HG02763 (cell line): ENCODE data around the gene DHRS12.
A peak's percentile ranks its signal among the peaks of the same experiment; 100 is the strongest.

Experiments
- ATAC-seq: cut with Tn5 transposase; IDR thresholded peaks from one replicate; pipeline ENCODE4 v1.9.1; 2021; ENCODE audit warnings: mild to moderate bottlenecking, moderate library complexity; ENCODE audit not compliant: unreplicated experiment

DHRS12 gene

DNA sequence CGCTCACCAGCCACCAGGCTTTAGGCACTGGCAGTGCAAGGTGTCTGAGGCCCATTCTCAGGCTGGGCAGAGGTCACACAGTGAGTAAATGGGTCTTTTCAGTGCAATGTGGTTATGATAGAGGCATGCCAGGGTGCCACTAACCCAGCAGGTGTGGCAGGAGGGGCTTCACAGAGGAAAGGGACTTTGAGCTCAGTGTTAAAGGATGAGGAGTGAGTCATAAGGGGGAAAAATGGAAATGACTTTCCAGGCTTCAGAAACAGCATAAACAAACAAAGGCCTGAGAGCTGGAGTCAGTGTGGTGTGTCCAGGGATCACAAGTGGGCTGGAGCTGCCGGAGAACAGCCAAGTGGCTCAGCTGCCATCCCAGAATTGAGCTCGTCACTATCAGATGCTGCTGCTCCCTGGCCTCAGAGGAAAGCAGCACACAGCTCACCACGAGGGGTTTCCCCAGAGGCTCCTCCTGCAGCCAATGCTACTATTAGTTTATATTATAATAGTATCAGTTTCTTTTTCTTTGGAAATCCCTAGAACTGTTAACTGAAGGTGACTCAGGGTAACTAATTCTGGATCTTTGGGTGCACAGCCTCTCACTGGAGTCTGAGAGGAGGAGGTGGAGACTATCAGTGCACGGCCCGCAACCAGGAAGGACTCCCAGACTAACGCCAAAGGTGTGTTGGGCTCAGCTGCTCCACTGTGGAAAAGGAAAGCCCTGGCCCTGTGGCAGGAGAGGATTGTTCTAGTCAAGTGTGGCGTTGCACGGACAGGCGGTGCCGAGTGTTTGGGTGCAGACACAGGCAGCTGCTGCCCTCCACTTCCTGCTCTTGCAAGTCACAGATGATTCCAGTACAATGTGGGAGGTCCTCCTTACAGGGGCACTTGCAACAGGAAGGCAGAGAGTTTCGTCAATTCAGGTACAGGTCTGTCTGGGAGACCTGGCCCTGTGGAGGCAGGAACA is 39.5 kb downstream of the DHRS12 start:
- ATAC-seq, result peak; percentile 77

DNA sequence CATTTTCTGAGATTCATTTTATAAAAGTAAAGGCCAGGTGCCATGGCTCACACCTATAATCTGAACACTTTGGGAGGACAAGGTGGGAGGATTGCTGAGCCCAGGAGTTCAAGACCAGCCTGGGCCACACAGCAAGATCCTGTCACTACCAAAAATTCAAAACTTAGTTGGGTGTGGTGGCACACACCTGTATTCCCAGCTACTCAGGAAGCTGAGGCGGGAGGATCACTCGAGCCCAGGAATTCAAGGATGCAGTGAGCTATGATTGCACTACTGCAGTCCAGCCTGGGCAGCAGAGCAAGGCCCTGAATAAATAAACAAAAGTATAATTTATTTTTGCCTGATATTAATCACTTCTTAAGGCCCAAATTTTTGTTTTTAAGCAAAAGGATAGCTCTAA is 40.5 kb downstream of the DHRS12 start:
- no peak for ATAC-seq

DNA sequence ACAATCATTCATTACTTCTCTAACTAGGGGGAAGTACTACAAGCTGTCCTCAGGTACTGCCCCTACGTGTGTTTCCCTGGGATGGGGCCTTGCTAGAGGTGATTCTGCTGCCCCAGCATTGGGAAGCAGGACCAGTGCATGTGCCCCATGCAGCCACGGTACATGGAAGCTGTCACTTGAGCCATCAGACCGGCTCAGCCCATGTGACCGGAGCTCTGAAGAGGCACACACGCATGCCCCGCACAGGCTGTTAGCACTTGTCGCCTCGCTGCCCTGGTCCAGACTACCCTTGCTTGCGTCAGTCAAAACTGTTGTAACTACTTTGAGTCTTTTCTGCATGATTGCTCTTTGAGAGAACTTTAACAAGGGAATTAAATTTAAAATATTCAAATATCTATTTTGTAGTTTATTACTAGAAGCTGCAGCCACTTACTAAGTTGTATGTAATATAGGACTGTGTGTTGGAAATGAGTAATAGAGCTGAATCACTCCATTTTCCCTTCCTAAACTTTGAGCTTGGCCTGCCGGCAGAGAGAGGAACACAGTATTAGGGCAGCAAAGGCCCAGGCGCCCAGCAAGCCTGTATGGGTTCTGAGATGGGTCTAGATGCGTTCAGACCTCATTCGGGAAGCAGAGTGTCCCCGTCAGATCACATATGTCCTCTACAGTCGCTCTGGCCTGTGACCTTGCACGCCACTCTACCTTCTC is 42.2 kb downstream of the DHRS12 start:
- ATAC-seq, result no peak

DNA sequence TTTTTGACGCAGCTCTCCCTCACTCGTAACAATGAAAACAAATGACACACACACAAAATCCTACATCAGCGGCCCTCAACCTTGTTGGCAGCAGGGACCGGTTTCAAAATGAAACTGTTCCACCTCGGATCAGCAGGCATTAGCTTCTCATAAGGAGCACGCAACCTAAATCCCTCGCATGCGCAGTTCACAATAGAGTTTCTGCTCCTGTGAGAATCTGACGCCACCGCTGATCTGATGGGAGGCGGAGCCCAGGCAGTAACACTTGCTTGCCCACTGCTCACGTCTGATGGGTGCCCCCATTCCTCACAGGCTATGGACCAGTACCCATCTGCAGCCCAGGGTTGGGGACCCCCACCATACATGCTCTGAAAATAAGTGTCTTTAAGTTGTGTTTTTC is 43.4 kb downstream of the DHRS12 start:
- ATAC-seq, result no peak

DNA sequence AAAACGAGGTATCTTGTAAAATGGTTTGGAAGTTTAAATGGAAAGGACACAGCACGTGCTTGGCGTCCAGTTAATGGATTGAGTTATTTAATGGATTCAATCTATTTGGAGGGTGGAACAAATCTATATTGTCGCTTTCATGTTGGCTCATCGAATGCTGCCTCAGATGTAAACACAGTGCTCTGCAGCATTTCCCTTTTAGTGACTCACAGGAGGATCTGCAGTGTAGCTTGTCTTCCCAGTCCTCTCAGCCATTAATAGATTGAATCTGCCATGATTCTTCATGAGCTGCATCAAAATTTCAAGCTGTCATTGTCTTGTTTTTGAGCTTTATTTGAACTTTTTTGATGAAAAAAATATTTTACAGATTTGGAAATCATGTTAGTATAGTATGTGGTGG is 44.7 kb downstream of the DHRS12 start:
- ATAC-seq, result no peak

DNA sequence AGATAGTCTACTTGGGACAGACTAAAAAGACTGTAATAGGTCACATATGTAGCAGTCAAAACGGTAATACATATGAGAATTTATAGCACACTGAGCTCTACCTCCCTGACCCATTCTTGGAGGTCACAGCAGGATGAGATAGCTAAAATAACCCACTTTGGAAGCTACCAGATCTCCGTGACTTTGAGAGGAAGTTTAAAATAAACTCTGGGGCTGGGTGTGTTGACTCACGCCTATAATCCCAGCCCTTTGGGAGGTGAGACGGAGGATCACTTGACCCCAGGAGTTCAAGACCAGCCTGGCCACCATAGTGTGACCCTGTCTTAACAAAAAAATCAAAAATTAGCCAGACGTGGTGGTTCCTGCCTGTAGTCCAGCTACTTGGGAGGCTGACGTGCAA is 45.3 kb downstream of the DHRS12 start:
- ATAC-seq, result no peak

DNA sequence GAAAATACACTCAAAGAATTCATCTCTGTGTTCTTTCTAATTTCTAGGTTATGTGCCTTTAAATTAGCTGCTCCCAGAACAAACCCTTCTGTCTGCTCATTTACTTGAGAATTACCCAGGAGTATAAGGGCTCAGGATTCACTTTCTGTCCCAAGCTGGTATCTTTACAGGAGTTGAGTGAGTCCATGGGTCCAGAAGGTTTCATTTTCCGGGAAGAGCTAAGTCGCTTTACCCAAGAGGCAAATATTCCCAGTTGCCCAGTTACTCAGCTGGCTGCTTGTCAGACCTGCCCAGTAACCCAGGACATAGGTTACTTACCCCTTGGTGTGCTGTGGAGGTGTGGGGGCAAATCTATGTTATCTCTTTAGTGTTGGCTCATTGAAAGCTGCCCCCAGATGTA is 47.3 kb downstream of the DHRS12 start:
- ATAC-seq, result no peak

DNA sequence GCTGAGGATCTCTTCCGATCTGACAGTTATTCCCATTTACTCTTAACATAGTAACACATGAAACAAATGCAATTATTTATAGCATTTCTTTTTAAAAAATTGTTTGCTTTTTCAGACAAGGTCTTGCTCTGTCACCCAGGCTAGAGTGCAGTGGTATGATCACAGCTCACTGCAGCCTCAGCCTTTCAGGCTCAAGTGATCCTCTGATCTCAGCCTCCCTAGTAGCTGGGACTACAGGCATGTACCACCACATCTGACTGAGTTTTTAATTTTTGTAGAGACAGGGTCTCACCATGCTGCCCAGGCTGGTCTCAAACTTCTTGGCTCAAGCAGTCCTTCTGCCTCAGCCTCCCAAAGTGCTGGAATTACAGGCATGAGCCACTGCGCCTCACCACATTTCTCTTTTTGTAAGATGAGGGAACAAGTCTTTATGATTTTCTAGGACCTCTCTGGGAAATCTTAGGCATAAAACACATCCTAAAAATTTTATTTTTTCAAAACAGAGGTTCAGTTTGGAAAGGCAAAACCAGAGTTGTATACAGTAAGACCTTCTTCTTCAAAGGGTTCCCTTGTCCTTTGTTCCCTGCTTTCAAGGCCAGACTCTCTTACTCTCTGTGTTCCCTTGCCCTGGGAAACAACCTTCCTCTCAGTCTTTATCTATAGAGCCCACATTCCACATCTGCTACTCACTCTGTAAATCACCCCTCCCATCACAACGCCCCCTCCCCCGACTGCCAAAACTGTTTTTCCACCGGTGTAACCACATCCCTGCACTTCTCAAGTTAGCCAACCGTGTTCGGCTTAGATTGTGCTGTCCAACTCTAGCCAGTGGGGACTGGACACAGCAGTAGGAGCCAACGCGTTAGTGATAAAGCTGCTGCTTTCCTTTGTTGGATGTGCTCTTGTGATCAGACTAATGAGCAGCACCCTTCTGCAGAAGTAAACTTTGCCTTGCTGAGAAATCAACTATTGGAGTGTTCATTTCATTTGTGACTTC is 56.2 kb downstream of the DHRS12 start:
- no peak for ATAC-seq

DNA sequence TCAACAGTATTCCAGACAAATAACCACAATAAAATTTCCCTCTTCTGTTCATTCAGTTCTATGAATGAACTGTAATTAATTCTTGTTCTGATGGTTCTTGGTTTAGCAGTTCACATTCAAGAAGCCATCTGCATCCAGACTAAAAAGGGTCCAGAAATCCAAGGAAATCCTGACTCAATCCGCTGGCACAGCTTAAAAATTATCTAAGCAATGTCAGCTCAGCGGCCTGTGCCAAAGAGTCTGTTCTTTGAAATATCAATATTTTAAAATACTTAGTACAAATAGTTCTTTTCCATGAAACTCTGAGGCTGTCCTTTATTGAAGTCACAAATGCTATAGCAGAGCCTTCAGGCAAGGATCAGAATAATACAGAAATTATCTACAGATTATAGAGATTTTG is 57.2 kb downstream of the DHRS12 start:
- no peak for ATAC-seq

DNA sequence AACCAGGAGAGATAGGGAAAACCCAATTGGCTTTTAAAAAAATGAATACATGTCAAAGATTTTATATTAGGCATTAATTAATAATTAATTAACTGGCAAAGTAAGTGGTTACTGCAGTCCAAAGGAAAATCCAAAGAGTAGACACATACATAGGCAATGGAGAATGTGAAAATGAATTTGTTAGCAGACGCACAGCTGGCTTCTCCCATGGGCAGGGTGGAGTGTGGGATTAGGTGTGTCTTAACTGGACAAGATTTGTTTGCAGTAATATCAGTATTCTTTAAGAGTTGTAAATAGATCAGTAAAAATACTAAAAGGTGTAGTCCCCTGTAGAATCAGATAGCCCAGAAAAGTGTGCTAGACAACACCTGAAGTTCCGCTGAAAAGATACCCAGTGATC is 58.7 kb downstream of the DHRS12 start:
- no peak for ATAC-seq

DNA sequence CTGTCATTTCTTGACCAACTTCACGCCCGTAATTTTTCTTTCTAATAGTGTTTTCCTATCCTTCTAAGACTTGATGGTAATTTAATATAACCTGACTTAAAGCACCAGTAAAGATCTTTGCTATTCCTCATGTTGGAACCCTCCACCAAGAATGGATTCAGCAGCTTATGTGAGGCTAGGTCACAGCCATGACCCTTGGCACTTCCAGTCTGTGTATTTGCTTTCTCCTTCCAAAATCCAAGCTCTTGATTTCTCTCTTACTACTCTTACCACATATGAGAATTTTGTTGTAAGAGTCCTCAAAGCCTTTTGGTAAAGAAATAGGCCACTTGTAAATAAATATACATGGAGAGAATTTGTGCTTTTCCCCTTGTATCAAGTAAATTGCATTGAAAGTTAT is 61.4 kb downstream of the DHRS12 start:
- ATAC-seq, result no peak

DNA sequence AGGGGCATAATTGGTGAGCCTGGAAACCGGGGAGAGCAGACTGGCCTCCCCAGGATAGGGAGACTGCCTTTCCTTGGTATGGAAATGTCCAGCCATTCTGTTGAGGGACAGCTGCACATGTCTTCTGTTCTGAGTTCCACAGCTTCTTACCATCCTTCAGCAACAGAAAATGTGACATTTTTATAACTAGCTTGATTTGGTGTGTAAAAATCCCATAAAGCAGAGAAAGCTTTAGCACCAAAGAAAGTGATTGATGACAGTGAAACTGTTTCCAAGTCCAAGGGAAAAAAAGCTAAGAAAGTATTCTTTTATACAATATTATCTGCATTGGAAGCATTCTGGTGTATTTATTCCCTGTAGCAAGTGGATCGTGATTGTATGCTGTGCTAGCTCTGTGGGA is 61.9 kb downstream of the DHRS12 start:
- no peak for ATAC-seq

DNA sequence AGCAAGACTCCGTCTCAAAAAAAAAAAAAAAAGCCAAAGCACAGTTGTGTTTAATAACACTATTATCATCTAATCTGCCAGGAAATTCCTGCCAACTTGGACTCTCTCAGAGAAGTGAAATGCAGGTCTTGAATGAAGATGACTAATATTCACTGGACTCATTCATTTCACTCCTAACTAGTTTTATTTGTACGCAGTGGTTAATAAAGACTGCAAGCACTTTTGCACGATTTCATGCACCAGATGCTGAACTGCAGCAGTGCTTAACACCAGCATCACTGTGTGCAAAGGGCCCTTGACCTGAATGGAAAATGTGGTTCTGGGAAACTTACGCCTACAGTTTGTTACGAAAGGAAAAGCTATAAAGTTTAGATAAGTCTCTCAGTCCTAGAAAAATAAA is 63.3 kb downstream of the DHRS12 start:
- no peak for ATAC-seq

DNA sequence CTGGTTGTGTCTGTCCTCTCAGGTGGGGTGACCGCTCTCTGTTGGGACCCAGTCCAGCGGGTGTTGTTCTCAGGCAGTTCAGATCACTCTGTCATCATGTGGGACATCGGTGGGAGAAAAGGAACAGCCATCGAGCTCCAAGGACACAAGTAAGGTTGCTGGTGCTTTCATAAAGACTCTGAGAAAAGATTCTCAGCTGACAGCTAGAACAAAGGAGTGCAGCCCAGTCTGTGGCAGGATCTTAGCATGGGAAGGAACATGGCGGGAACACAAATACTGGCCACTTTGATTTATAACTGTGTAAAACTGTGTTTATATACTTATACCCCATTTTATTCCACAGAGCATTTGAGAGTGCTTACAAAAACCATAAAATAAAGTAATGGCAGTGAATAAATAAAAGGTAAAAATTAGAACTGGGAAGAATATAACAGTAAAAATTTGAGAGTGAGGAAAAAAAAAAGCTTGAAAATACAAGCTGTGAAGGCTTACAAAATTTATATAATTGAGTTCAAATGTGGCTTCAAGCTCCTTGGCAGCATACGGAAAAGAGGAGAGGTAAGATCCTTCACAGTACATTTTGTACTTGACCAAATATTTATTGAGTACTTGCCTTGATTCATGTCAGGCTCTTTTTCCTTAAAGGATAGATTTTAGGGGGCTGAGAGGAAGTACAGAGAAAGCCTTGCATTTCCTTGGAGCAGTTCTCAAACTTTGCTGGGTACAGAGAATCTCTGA is 64.8 kb downstream of the DHRS12 start:
- ATAC-seq, result no peak

DNA sequence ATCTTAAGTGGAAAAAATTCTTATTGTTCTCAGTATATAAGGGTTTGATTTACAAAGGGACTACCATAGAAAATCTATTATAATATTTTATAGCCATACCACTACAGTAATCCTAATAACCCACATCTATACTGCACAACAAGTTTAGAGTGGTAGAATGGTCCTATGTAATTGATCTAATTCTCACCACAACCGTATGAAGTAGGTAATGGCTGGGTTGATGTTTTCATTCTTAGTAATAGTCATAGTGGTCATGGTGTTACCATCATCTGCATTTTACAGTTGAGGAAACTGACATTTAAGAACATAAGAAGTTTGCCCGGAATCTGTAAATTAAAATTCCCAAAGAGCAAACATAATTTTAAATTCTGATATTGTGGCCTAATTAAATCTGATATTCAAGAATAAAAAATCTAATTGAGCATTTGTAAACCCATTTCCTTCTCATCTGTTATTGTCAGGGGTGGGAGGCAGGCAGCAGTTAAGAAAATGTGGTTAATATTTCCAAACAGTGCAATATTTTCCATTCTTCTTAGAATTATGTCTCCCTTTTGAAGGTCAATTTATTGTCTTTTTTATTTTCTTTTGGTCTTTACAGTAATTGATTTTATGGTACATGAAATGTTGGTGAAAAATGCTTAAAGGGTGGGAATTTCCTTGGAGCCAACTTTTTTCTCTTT is 65.6 kb downstream of the DHRS12 start:
- ATAC-seq, result no peak

DNA sequence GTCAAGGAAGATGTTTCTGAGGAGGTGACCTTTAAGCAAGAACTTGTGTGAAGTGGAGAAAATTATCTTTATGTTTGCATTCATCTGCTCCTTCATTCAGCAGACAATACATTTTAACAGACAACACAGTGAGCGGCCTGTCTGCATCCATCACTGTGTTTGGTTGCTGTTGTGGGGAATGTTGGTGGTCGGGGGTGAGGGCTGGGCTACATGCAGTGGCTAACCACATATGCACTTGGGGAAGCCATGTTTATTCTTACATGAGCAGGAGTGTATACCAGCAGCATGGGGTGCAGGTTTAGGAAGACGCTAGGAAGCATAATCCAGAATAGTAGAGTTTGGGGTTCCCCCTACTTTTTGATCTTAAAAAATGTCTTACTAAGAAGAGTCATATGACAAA is 66.4 kb downstream of the DHRS12 start:
- ATAC-seq, result no peak

DNA sequence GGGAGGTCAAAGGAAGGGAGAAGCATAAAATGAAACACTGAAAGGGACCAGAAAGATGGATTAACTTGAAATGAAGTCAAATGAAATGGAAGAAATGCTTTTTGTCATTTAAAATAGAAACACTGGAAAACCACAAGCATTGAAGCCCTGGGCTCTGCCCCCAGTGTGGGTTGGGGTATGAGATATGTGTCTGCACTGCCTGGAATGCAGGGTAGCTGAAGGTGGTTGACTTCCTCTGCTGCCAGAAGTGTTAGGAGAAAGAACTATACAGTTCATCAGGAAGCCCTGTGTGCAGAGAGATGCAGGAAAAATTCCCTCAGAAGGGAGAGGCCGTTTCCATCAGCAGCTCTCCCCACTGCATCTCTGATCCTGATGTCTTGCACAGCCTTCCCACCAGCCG is 69.2 kb downstream of the DHRS12 start:
- ATAC-seq, result no peak

DNA sequence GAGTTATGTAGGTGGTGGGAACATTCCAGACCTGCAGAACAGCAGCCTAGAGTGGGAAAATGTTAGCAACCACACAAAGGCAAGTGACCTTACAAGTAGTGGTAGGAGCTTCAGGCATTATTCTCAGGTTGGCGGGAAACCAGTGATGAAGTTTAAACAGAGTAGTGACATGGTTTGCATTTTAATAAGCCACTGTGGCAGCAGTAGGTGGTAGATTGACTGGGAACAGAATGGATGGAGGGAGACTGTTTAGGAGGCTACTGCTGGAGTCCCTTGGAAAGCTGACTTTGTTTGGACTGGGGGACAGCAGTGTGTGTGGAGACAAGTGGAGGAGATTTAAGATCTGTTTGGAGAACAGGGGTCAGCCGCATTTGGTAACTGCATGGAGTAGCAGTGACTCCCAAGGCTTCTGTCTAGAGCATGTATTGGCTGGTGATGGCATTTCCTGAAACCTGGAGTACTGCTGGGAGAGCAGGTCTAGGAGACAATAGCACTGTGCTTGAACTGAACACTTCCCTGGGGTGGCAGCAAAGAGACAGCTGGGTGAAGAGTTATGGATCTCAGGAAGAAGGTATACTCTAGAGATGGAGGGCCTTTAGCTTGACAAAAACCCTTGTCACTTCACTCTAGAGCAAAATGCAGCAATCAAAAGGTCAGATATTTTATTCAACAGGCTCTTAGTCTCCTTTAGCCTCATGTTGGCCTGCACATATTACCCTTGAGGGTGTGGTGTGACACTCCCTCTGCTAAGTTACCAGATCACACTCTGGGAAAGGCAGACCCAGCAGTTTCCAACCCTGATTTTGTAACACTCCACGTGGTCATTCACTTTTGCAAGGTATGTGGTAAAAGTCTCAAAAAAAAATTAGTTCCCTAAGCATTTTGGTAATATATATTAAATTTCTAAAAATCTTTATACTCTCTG is 70.3 kb downstream of the DHRS12 start:
- ATAC-seq, result no peak

DNA sequence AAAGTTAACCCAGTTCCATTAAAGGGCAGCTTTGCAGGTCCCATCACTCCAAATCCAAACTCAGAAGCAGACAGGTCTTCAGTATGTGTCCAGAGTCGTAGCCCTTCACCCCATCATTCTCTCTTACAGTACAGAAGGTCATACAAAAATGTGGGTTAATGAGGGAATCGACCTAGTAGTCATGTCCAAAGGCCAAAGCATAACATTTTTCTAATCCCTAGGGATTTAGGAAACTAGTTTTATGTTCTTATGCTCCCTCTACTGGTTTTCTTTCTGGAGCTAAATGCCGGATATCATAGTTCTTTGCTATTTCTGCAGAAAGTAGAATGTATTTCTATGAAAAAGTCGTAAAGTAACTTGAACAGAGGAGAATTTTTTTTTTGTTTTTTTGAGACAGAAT is 72.2 kb downstream of the DHRS12 start:
- no peak for ATAC-seq
